GM19099 (cell line): Measurements from ENCODE around the gene OPA1.

Experiments
- POLR2A ChIP-seq: IDR thresholded peaks from 3 replicates; pipeline ENCODE4 v1.6.1; 2011; ENCODE audit warnings: low read depth; ENCODE audit not compliant: insufficient read length; ENCODE audit errors: extremely low read depth

The OPA1 gene

GRCh38 chr3:193620057-193620456, 27.0 kb downstream of the OPA1 start:
- TF ChIP-seq POLR2A, result no peak

DNA sequence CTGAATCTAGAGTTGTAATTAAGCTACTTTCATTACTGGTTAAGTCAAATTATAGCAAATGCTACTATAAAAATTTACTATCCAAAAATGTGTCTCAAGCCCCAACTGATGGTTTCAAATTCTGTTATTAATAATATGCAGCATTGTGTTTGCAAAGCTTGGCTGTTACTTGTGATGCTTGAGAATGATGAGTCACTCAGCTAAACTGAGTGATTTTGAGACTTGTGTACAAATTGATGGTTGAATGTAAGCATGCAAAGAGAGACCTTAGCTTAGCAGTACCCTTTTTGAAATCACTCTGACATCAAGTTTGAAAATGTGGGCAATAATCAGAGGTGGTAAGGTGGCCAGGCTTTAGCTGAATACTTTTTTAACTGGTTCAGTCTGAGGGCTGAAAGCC, 27.6 kb downstream of the OPA1 start:
- no peak for TF ChIP-seq POLR2A

DNA sequence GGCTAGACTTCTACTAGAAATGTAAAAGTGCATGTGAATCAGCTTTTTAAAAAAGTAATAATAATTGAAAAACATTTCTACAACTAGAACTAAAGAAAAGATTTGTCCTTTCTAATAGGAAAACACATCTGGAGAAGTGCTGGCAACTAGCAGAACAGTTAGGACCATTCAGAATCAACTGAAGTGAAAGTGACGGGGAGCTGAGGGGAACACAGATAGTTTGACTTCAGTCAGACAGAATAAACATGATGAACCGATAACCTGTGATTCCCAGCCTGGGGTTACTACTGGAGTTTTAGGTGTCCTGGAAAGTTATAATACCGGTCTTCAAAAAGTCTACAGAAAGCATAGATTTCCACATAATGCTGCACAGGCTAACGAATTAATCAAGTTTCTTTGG, 28.1 kb downstream of the OPA1 start:
- TF ChIP-seq POLR2A, result no peak

GRCh38 chr3:193630005-193630404, 37.0 kb downstream of the OPA1 start:
- TF ChIP-seq POLR2A, result no peak

DNA sequence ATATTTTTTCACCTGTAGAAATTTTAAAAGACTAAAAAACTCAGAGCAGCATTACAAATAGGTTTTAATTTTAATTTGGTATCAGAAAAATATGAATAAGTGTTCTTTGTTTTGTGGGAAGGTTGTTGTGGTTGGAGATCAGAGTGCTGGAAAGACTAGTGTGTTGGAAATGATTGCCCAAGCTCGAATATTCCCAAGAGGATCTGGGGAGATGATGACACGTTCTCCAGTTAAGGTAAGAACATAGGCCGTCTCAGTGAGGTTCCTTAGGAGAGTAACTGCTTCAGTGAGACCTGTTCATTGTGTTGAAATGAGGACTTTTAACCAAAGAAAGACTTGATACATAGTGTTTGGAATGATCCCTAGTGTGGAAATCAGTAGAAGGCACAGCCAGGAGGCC, 44.8 kb downstream of the OPA1 start:
- no peak for TF ChIP-seq POLR2A

- no peak for TF ChIP-seq POLR2A
Measured at GRCh38 chr3:193638833-193639232, 45.8 kb downstream of the OPA1 start.

GRCh38 chr3:193640165-193640715, 47.2 kb downstream of the OPA1 start:
- no peak for TF ChIP-seq POLR2A

GRCh38 chr3:193640728-193641439, 47.9 kb downstream of the OPA1 start:
- no peak for TF ChIP-seq POLR2A

DNA sequence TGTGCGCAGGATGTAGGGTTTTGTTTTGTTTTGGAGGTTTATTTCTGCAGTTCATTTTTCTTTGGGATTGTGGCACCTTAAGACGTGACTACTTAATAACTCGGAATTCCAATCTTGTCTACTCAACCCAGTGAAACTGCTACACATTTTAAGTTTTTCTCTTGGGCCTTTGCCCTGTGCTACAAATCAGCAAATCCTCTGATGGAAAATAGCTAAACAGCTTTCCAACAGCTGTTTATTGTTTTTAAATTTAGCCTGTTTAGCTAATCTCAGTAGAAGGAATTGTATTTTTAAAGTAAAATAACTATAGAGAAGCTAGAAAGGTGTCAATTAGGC, 48.4 kb downstream of the OPA1 start:
- no peak for TF ChIP-seq POLR2A

DNA sequence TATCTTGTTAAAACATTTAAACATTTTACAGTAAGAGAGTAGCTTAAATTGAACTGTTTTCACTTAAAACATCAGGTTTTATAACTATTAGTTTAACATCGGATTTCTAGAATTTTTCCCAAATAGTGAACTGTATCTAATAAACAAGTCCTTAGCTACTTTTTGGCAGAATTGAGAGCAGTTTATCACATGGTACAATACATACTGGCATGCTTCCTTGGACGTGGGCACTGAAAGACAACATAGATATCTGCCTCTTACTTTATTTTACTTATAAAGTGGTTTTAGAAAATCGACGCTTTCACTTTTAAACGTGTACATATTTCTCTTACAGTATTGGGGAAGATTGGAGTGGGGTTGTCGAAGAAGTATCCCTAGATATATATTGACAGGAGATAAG, 52.8 kb downstream of the OPA1 start:
- TF ChIP-seq POLR2A, result no peak

DNA sequence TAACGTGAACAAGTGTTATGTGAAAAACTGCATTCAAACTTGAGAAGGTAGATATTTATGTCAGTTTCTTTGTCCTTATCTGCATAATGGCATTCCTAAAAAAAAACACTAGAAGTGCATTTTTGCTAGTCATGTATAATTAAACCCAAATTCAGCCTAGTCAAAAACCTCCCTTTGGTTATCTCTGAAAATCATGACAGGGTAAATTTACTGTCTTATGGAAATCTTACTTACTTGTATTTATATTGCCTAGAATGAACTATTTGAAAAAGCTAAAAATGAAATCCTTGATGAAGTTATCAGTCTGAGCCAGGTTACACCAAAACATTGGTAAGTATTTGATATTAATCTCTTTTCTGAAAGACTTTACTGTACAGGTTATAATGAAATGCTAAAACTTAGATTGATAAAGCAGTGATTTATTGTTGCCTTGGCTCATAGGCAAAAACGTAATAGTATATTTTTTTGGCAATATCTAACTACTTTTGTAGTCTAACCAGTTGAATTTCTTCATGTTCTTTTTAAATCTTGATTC, 55.6 kb downstream of the OPA1 start:
- TF ChIP-seq POLR2A, result no peak

- TF ChIP-seq POLR2A, result no peak
Measured at GRCh38 chr3:193650585-193650984, 57.6 kb downstream of the OPA1 start.

DNA sequence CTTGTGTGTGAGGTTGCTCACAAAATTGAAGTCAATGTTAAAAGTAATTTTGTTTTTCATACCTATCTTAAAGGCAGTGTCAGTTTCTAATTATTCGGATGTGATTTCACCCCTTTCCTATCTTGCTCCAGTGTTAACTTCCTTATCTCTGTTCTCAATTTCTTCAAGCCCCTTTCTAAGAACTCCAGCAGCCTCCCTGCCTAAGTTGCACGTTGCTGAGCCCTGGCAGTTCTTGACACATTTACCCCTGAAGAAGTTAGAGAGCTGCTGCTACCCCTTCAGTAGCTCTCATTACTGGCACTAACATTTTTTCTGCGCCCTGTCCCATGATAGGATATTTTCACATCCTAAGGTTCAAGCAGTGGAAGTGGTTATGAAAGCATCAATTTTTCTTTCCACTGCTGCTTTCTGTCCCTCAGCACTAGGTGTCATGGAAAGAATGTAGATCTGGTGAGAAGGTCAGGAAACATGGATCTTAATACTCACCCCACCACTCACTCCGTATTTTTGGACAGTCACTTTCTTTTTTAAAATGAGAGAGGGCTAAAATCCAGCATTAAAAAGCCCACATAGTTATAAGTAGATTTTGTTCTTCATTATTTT, 62.9 kb downstream of the OPA1 start:
- TF ChIP-seq POLR2A, result no peak

- no peak for TF ChIP-seq POLR2A
Measured at GRCh38 chr3:193656445-193656844, 63.4 kb downstream of the OPA1 start.

GRCh38 chr3:193656878-193657282, 63.9 kb downstream of the OPA1 start:
- TF ChIP-seq POLR2A, result no peak

DNA sequence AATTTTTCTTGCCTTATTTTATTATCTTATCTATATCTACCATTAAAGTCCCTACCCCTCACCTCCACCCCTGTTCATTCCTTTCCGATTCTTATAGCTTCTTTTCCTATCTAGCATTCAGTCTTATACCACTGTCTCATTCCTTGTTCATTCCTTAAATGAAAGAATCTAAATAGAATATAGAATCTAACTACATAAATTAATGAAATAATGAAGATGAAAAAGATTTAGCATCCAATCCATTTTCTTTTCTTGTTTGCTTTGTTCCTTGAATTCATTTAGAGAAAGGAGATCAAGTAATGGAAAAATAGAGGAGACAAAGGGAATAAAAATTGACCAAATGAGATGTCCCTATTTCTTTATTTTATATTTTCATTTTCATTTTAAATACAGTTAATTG, 67.2 kb downstream of the OPA1 start:
- no peak for TF ChIP-seq POLR2A
